HL-60 (cell line): Measurements from ENCODE around the gene GIMAP2.

Experiments
- DNase-seq, 2 experiments: peaks; one replicate each; pipeline ENCODE4 v3.0.0-alpha.2; 2010 to 2020; ENCODE audit warnings: low read depth in 1 of 2, low spot score in 1 of 2
- H3K27ac ChIP-seq: fragments of 250-450 bp; sonication (Bioruptor Pico); replicated peaks from 2 replicates; pipeline ENCODE4 v1.5.1; 2020; ENCODE audit warnings: mild to moderate bottlenecking, moderate library complexity
- H3K27me3 ChIP-seq: fragments of 250-450 bp; sonication (Bioruptor Pico); 2 replicates; pipeline ENCODE4 v1.5.1; 2021; ENCODE audit warnings: mild to moderate bottlenecking, moderate library complexity; ENCODE audit not compliant: insufficient read depth, poor library complexity, severe bottlenecking
- H3K4me3 ChIP-seq: replicated peaks from 2 replicates; pipeline ENCODE4 v1.5.1; 2011; ENCODE audit warnings: mild to moderate bottlenecking, control low read depth, low read length; ENCODE audit not compliant: insufficient read depth
- CTCF ChIP-seq: IDR thresholded peaks from one replicate; pipeline ENCODE4 v1.5.1; 2011; ENCODE audit warnings: low read length, control low read depth, inconsistent platforms; ENCODE audit not compliant: insufficient read depth
- GABPA ChIP-seq: IDR thresholded peaks from 2 replicates; pipeline ENCODE4 v1.6.1; 2012; ENCODE audit warnings: low read depth
- POLR2AphosphoS5 ChIP-seq: IDR thresholded peaks from 2 replicates; pipeline ENCODE4 v1.6.1; 2012; ENCODE audit warnings: low read depth
- REST ChIP-seq: IDR thresholded peaks from 2 replicates; pipeline ENCODE4 v1.6.1; 2012; ENCODE audit warnings: low read depth; ENCODE audit not compliant: insufficient replicate concordance
- SPI1 ChIP-seq: IDR thresholded peaks from 2 replicates; pipeline ENCODE4 v1.6.1; 2012; ENCODE audit warnings: low read depth, mild to moderate bottlenecking, borderline replicate concordance

Gene GIMAP2

GRCh38 chr7:150738591-150739001, 53.1 kb downstream of the GIMAP2 start:
- H3K27me3 ChIP-seq = no peaks in the 10 kb centered on the region
- no peak overlapping the region for H3K4me3 ChIP-seq
- H3K27ac ChIP-seq = no peak overlapping the region
- no peak for TF ChIP-seq POLR2AphosphoS5
- no peak for TF ChIP-seq SPI1
- TF ChIP-seq CTCF = no peak
- no peak for TF ChIP-seq REST
- TF ChIP-seq GABPA = no peak
- DNase-seq = no peak

GRCh38 chr7:150739033-150739432, 53.5 kb downstream of the GIMAP2 start:
- H3K27me3 ChIP-seq = no peaks in the 10 kb centered on the region
- TF ChIP-seq CTCF (no peak), REST (no peak), SPI1 (no peak), POLR2AphosphoS5 (no peak)
- no peak overlapping the region for H3K27ac ChIP-seq

GRCh38 chr7:150740053-150740452, 54.5 kb downstream of the GIMAP2 start:
- Histone ChIP-seq H3K27ac (no peak overlapping the region), H3K27me3 (no peaks in the 10 kb centered on the region), H3K4me3 (no peak overlapping the region)
- peak in 1 of 2 experiments; percentile 26 for DNase-seq
- TF ChIP-seq GABPA (no peak), SPI1 (no peak), REST (no peak), CTCF (no peak), POLR2AphosphoS5 (no peak)

More at GRCh38 chr7:150739033-150739432, 53.5 kb downstream of the GIMAP2 start:
- H3K4me3 ChIP-seq = no peak overlapping the region
- no peak for DNase-seq
